AG09319 (cell line): ENCODE results near the gene EYS.

Experiments used
- DNase-seq: peaks from one replicate; pipeline ENCODE4 v3.0.0-alpha.2; 2010; ENCODE audit warnings: low read depth; ENCODE audit errors: extremely low read depth
- CTCF ChIP-seq: IDR thresholded peaks from 2 replicates; pipeline ENCODE4 v1.5.1; 2011; ENCODE audit warnings: low read depth, mild to moderate bottlenecking, inconsistent platforms, low read length, moderate library complexity

The EYS gene

GRCh38 chr6:63821442-63821841 lies 1885.6 kb downstream of the EYS start:
- no peak for TF ChIP-seq CTCF
- DNase-seq: no peak

- no peak for TF ChIP-seq CTCF
- DNase-seq: no peak
Observed at GRCh38 chr6:63819831-63820230, 1887.2 kb downstream of the EYS start.

- no peak for DNase-seq
- TF ChIP-seq CTCF: no peak
Observed at GRCh38 chr6:63817492-63818050, 1889.5 kb downstream of the EYS start.

GRCh38 chr6:63816982-63817436 lies 1890.0 kb downstream of the EYS start:
- no peak for DNase-seq
- TF ChIP-seq CTCF: peak; percentile 31

GRCh38 chr6:63816401-63816981 lies 1890.5 kb downstream of the EYS start:
- no peak for TF ChIP-seq CTCF
- DNase-seq: no peak

GRCh38 chr6:63814459-63814858 lies 1892.6 kb downstream of the EYS start:
- no peak; the same call in 1 of the 2 replicates for TF ChIP-seq CTCF
- no peak for DNase-seq

GRCh38 chr6:63813566-63814120 lies 1893.4 kb downstream of the EYS start:
- no peak for DNase-seq

More at GRCh38 chr6:63813566-63814120, 1893.4 kb downstream of the EYS start:
- peak; percentile 17 for TF ChIP-seq CTCF
